ES-I3 (cell line): Measurements from ENCODE around the gene ACE2.

Experiments
- H3K36me3 ChIP-seq: 2 replicates; pipeline ENCODE4 v1.6.1; 2013; ENCODE audit warnings: mild to moderate bottlenecking, low read length, control low read depth, moderate library complexity; ENCODE audit not compliant: insufficient read depth
- H3K4me1 ChIP-seq: 2 replicates; pipeline ENCODE4 v1.6.1; 2013; ENCODE audit warnings: mild to moderate bottlenecking, control low read depth, low read length; ENCODE audit not compliant: insufficient read depth
- H3K9ac ChIP-seq: 2 replicates; pipeline ENCODE4 v1.6.1; 2013; ENCODE audit warnings: low read depth, mild to moderate bottlenecking, low read length, moderate library complexity
- H3K9me3 ChIP-seq: 2 replicates; pipeline ENCODE4 v1.6.1; 2013; ENCODE audit warnings: mild to moderate bottlenecking, low read length, moderate library complexity; ENCODE audit not compliant: control insufficient read depth, insufficient read depth

Gene ACE2

DNA sequence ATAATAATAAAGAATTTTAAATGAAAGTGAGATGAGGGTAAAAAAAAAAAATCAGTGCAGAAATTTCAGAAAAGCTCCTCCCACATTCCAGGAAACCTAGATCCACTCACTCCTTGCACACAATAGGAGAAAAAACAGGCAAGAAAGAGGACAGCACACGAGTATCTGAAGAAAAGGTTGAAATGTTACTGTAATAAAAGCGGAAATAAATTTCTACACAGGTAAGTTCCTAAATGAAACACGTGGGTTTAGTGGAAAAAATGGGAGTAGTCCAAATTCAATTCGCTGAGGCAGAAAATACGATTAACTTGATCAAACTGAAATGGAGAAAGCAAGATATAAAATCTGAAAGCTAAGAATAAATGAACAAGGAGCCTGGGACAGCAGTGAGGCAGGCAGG, 2.0 kb upstream of the ACE2 start:
- H3K9me3 ChIP-seq, result no peaks in the 10 kb centered on the region
- no peaks in the 10 kb centered on the region for H3K36me3 ChIP-seq
- H3K4me1 ChIP-seq, result peaks cover 8% of the 10 kb centered on the region; the same call in 1 of the 2 replicates
- H3K9ac ChIP-seq, result no peak overlapping the region

GRCh38 chrX:15601932-15602331, 1.2 kb upstream of the ACE2 start:
- no peaks in the 10 kb centered on the region for H3K36me3 ChIP-seq
- H3K9me3 ChIP-seq, result no peaks in the 10 kb centered on the region
- peaks cover 8% of the 10 kb centered on the region; the same call in 1 of the 2 replicates for H3K4me1 ChIP-seq
- no peak overlapping the region for H3K9ac ChIP-seq

- H3K4me1 ChIP-seq, result no peaks in the 10 kb centered on the region
- H3K36me3 ChIP-seq, result no peaks in the 10 kb centered on the region
- no peaks in the 10 kb centered on the region for H3K9me3 ChIP-seq
- no peak overlapping the region for H3K9ac ChIP-seq
Measured at GRCh38 chrX:15600049-15600448, 711 bp downstream of the ACE2 start.

DNA sequence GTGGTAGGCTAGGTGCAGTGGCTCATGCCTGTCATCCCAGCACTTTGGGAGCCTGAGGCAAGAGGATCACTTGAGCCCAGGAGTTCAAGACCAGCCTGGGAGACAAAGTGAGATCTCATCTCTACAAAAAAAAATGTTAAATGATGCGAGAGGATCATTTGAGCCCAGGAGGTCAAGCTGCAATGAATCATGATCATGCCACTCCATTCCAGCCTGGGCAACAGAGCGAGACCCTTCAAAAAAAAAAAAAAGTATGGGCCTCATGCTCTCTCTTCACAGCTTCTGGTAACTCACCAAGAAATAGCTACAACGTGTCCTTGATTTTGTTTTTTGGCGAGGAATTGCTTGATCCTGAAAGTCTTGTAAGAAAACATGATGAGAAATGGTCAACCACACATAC, 1.3 kb downstream of the ACE2 start:
- Histone ChIP-seq H3K36me3 (no peaks in the 10 kb centered on the region), H3K9me3 (no peaks in the 10 kb centered on the region), H3K4me1 (no peaks in the 10 kb centered on the region), H3K9ac (no peak overlapping the region)

DNA sequence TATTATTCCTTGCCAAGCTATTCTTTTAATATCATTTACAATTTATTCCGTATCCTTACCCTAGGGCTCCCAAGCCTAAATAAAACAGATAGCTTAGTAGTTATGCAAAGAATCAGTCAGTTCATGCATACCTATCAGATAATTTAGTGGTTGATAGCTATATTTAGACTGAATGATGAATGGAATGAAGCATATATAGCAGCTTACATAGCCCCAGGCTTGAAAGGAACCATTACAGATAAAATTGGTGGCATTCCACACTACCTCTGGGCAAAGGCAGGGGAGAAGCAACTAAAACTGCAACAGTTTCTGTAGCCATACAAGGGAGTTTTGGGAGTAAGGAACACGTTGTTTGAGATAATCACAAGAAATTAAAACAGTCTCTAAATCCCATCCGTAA, 2.7 kb downstream of the ACE2 start:
- no peaks in the 10 kb centered on the region for H3K36me3 ChIP-seq
- no peaks in the 10 kb centered on the region for H3K4me1 ChIP-seq
- H3K9ac ChIP-seq, result no peak overlapping the region
- H3K9me3 ChIP-seq, result no peaks in the 10 kb centered on the region

- Histone ChIP-seq H3K4me1 (no peaks in the 10 kb centered on the region), H3K36me3 (no peaks in the 10 kb centered on the region), H3K9me3 (no peaks in the 10 kb centered on the region), H3K9ac (no peak overlapping the region)
Measured at GRCh38 chrX:15594371-15594770, 6.4 kb downstream of the ACE2 start.

GRCh38 chrX:15579778-15580747, 20.7 kb downstream of the ACE2 start:
- no peak overlapping the region for H3K9ac ChIP-seq
- peaks cover 17% of the 10 kb centered on the region for H3K4me1 ChIP-seq
- no peaks in the 10 kb centered on the region for H3K9me3 ChIP-seq
- H3K36me3 ChIP-seq, result no peaks in the 10 kb centered on the region

DNA sequence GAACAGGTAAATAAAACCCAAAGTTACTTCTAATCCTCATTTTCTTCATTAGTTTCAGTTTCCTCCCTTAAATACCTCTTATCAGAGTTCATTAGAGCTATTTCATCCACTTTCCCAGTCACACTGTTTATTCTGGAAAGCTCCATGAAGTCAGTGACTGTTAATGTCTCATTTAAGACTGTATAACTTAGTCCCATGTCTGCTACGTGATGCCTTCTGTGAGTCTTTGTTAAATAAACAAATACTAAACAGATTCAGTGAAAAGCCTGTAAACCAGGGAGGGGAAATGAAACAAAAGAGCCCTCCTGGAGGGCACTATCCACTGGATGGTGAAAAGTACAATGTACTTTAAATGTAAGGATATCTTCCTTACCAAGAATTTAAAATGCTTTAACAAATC, 24.7 kb downstream of the ACE2 start:
- no peaks in the 10 kb centered on the region for H3K36me3 ChIP-seq
- peaks cover 17% of the 10 kb centered on the region for H3K4me1 ChIP-seq
- no peaks in the 10 kb centered on the region for H3K9me3 ChIP-seq
- no peak overlapping the region for H3K9ac ChIP-seq

DNA sequence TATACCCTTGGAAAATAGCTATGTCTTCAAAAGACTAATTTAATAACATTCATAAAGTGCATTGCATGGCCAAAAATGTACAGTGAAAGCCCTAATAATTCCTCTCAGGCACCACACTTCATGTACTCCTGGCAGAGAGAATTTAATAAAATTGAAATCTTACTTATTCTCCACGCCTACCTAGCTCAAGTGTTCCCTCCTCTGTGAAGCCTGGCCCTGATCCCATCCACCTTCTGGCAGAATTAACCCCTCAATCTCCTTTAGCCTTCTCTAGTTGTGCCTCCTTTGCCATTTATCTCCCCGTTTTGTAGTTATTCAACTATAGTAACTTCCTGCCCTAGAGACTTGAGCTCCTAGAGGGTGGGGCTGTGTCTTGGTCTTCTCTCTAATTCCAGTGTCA, 26.7 kb downstream of the ACE2 start:
- Histone ChIP-seq H3K9ac (no peak overlapping the region), H3K4me1 (peaks cover 7% of the 10 kb centered on the region; the same call in 1 of the 2 replicates), H3K9me3 (no peaks in the 10 kb centered on the region), H3K36me3 (no peaks in the 10 kb centered on the region)

GRCh38 chrX:15570145-15570544, 30.6 kb downstream of the ACE2 start:
- no peak overlapping the region for H3K9ac ChIP-seq
- H3K4me1 ChIP-seq, result peaks cover 18% of the 10 kb centered on the region
- no peaks in the 10 kb centered on the region for H3K36me3 ChIP-seq
- H3K9me3 ChIP-seq, result no peaks in the 10 kb centered on the region

- Histone ChIP-seq H3K36me3 (no peaks in the 10 kb centered on the region), H3K9me3 (no peaks in the 10 kb centered on the region), H3K4me1 (peaks cover 18% of the 10 kb centered on the region), H3K9ac (no peak overlapping the region)
Measured at GRCh38 chrX:15567886-15568616, 32.7 kb downstream of the ACE2 start.

DNA sequence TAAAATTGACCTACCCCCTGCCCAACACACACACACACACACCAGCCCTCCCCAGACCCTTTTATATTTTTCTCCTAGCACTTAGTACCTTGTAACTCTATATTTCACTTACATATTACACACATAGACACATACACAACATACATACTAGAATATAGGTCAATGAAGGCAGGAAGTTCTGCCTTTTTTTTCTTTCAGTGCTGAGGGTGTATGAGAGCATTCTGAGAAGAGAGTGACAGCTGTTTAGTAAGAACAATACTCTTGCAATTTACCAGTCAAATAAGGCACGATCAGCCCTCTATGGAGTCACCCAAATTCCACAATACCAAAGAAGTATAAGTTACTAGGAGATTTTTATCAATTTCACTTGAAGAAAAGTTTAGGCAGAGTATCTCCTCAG, 33.5 kb downstream of the ACE2 start:
- Histone ChIP-seq H3K9me3 (no peaks in the 10 kb centered on the region), H3K36me3 (no peaks in the 10 kb centered on the region), H3K9ac (no peak overlapping the region), H3K4me1 (peaks cover 18% of the 10 kb centered on the region)

- Histone ChIP-seq H3K9me3 (no peaks in the 10 kb centered on the region), H3K4me1 (peaks cover 18% of the 10 kb centered on the region), H3K9ac (no peak overlapping the region), H3K36me3 (no peaks in the 10 kb centered on the region)
Measured at GRCh38 chrX:15566244-15566643, 34.5 kb downstream of the ACE2 start.

- Histone ChIP-seq H3K9me3 (no peaks in the 10 kb centered on the region), H3K9ac (no peak overlapping the region), H3K36me3 (no peaks in the 10 kb centered on the region), H3K4me1 (peaks cover 18% of the 10 kb centered on the region)
Measured at GRCh38 chrX:15564981-15565579, 35.7 kb downstream of the ACE2 start.
